ENCODE data around the gene KCNK3. TPM values are rescaled to one million over a fixed set of nuclear protein-coding genes. Genes with fewer than 3 reads are reported as not detected.

Gene KCNK3
- polyA plus RNA-seq, 1 donor from 2014 or later, result 12.9 TPM

- no peaks in the 10 kb centered on the region for H4K20me1 ChIP-seq (ENCODE audit: insufficient read depth)
- no peak for TF ChIP-seq RAD21 (conservative IDR thresholded peaks at IDR 0.05)
- no peak for TF ChIP-seq TAF1 (IDR thresholded peaks at IDR 0.05; ENCODE audit: low read depth)
- no peak for TF ChIP-seq EP300 (conservative IDR thresholded peaks at IDR 0.05; ENCODE audit: poor library complexity, severe bottlenecking)
- TF ChIP-seq MXI1 (conservative IDR thresholded peaks at IDR 0.05; ENCODE audit: poor library complexity, severe bottlenecking), result no peak
- no peak for TF ChIP-seq POLR2AphosphoS5 (IDR thresholded peaks at IDR 0.05)
- TF ChIP-seq CTCF (IDR thresholded peaks at IDR 0.05; ENCODE audit: poor library complexity, severe bottlenecking), result no peak
- no peak for TF ChIP-seq SMC3 (conservative IDR thresholded peaks at IDR 0.05; ENCODE audit: poor library complexity)
- TF ChIP-seq REST (IDR thresholded peaks at IDR 0.05; ENCODE audit: borderline replicate concordance), result no peak
- no peak overlapping the region for H3K4me2 ChIP-seq (ENCODE audit: low read length)
- no peaks in the 10 kb centered on the region for H3K9me3 ChIP-seq (ENCODE audit: low read length)
- H3K79me2 ChIP-seq (replicated peaks; ENCODE audit: insufficient read depth, low read length), result no peaks in the 10 kb centered on the region
- H3K4me3 ChIP-seq (ENCODE audit: low read length), result no peak overlapping the region
- no peak overlapping the region for H3K9ac ChIP-seq (ENCODE audit: low read length)
- H2AFZ ChIP-seq (ENCODE audit: low read depth, low read length), result no peak overlapping the region
- H3F3A ChIP-seq (ENCODE audit: insufficient read depth, low read length, poor library complexity, severe bottlenecking), result no peaks in the 10 kb centered on the region
- no peaks in the 10 kb centered on the region for H3K27me3 ChIP-seq (ENCODE audit: insufficient read depth, low read depth, low read length)
- no peaks in the 10 kb centered on the region for H3K9me2 ChIP-seq (ENCODE audit: insufficient read depth, low read length)
- H3K27ac ChIP-seq (ENCODE audit: low read length), result no peak overlapping the region
- no peaks in the 10 kb centered on the region for H3K36me3 ChIP-seq (ENCODE audit: insufficient read depth, low read length)
Measured at GRCh38 chr2:26687328-26687727, 5.2 kb upstream of the KCNK3 start.

GRCh38 chr2:26687801-26688200 is 4.7 kb upstream of the KCNK3 start:
- TF ChIP-seq TAF1 (IDR thresholded peaks at IDR 0.05; ENCODE audit: low read depth) (no peak), EZH2 (IDR thresholded peaks at IDR 0.05; ENCODE audit: borderline replicate concordance, insufficient read depth, low read length, poor library complexity, severe bottlenecking) (no peak), EP300 (conservative IDR thresholded peaks at IDR 0.05; ENCODE audit: poor library complexity, severe bottlenecking) (no peak), RAD21 (conservative IDR thresholded peaks at IDR 0.05) (no peak), POLR2AphosphoS5 (IDR thresholded peaks at IDR 0.05) (no peak)

GRCh38 chr2:26691161-26691560 is 1.4 kb upstream of the KCNK3 start:
- Histone ChIP-seq H3K9ac (ENCODE audit: low read length) (no peak overlapping the region), H3K79me2 (replicated peaks; ENCODE audit: insufficient read depth, low read length) (no peaks in the 10 kb centered on the region), H4K20me1 (ENCODE audit: insufficient read depth) (no peaks in the 10 kb centered on the region), H3K4me2 (ENCODE audit: low read length) (no peak overlapping the region), H2AFZ (ENCODE audit: low read depth, low read length) (no peak overlapping the region), H3F3A (ENCODE audit: insufficient read depth, low read length, poor library complexity, severe bottlenecking) (no peaks in the 10 kb centered on the region), H3K4me3 (ENCODE audit: low read length) (no peak overlapping the region), H3K27me3 (ENCODE audit: insufficient read depth, low read depth, low read length) (peaks cover 25% of the 10 kb centered on the region), H3K9me2 (ENCODE audit: insufficient read depth, low read length) (no peaks in the 10 kb centered on the region), H3K27ac (ENCODE audit: low read length) (no peak overlapping the region), H3K36me3 (ENCODE audit: insufficient read depth, low read length) (no peaks in the 10 kb centered on the region), H3K9me3 (ENCODE audit: low read length) (no peaks in the 10 kb centered on the region)
- TF ChIP-seq EP300 (conservative IDR thresholded peaks at IDR 0.05; ENCODE audit: poor library complexity, severe bottlenecking) (no peak), POLR2AphosphoS5 (IDR thresholded peaks at IDR 0.05) (no peak), TAF1 (IDR thresholded peaks at IDR 0.05; ENCODE audit: low read depth) (no peak), CTCF (IDR thresholded peaks at IDR 0.05; ENCODE audit: poor library complexity, severe bottlenecking) (no peak), SMC3 (conservative IDR thresholded peaks at IDR 0.05; ENCODE audit: poor library complexity) (no peak), REST (IDR thresholded peaks at IDR 0.05; ENCODE audit: borderline replicate concordance) (no peak), RAD21 (conservative IDR thresholded peaks at IDR 0.05) (no peak), MXI1 (conservative IDR thresholded peaks at IDR 0.05; ENCODE audit: poor library complexity, severe bottlenecking) (no peak), EZH2 (IDR thresholded peaks at IDR 0.05; ENCODE audit: borderline replicate concordance, insufficient read depth, low read length, poor library complexity, severe bottlenecking) (no peak)

More at GRCh38 chr2:26687801-26688200, 4.7 kb upstream of the KCNK3 start:
- Histone ChIP-seq H3K9me2 (ENCODE audit: insufficient read depth, low read length) (no peaks in the 10 kb centered on the region), H4K20me1 (ENCODE audit: insufficient read depth) (no peaks in the 10 kb centered on the region), H3K9me3 (ENCODE audit: low read length) (no peaks in the 10 kb centered on the region), H3K4me2 (ENCODE audit: low read length) (no peak overlapping the region), H3K27me3 (ENCODE audit: insufficient read depth, low read depth, low read length) (no peaks in the 10 kb centered on the region), H3K4me3 (ENCODE audit: low read length) (no peak overlapping the region), H3K36me3 (ENCODE audit: insufficient read depth, low read length) (no peaks in the 10 kb centered on the region), H2AFZ (ENCODE audit: low read depth, low read length) (no peak overlapping the region), H3K27ac (ENCODE audit: low read length) (no peak overlapping the region), H3K9ac (ENCODE audit: low read length) (no peak overlapping the region), H3F3A (ENCODE audit: insufficient read depth, low read length, poor library complexity, severe bottlenecking) (no peaks in the 10 kb centered on the region), H3K79me2 (replicated peaks; ENCODE audit: insufficient read depth, low read length) (no peaks in the 10 kb centered on the region)
